Endodermal cell (in vitro differentiated cells): ENCODE data around the gene SDCCAG8. TPM values are rescaled to one million over a fixed set of nuclear protein-coding genes. Genes with fewer than 3 reads are reported as not detected.

Experiments
- DNase-seq: peaks from one replicate; pipeline ENCODE4 v3.0.0-alpha.2; 2017
- H3K27ac ChIP-seq: 2 replicates; pipeline ENCODE4 v1.5.1; 2013; ENCODE audit warnings: mild to moderate bottlenecking, low read depth, low read length, moderate library complexity
- H3K27me3 ChIP-seq: 2 replicates; pipeline ENCODE4 v1.6.1; 2013; ENCODE audit warnings: mild to moderate bottlenecking, low read length, moderate library complexity; ENCODE audit not compliant: insufficient read depth, control insufficient read depth, poor library complexity, severe bottlenecking
- H3K36me3 ChIP-seq: 2 replicates; pipeline ENCODE4 v1.7.0; 2013; ENCODE audit warnings: mild to moderate bottlenecking, low read length, moderate library complexity; ENCODE audit not compliant: control insufficient read depth, insufficient read depth
- H3K4me1 ChIP-seq: one replicate; pipeline ENCODE4 v1.7.0; 2013; ENCODE audit warnings: low read length; ENCODE audit not compliant: control insufficient read depth, insufficient read depth
- H3K4me3 ChIP-seq: 2 replicates; pipeline ENCODE4 v1.5.1; 2013; ENCODE audit warnings: mild to moderate bottlenecking, low read length, moderate library complexity
- H3K9ac ChIP-seq: 2 replicates; pipeline ENCODE4 v1.6.1; 2013; ENCODE audit warnings: mild to moderate bottlenecking, low read length, moderate library complexity; ENCODE audit not compliant: poor library complexity, severe bottlenecking; ENCODE audit errors: extremely low read depth
- H3K9me3 ChIP-seq: 2 replicates; pipeline ENCODE4 v1.6.1; 2013; ENCODE audit warnings: mild to moderate bottlenecking, low read length, moderate library complexity; ENCODE audit not compliant: control insufficient read depth
- H3K27ac Mint-ChIP-seq: 2 replicates; pipeline ENCODE4 v1.8.0; 2020; ENCODE audit warnings: mixed read lengths
- H3K27me3 Mint-ChIP-seq: 2 replicates; pipeline ENCODE4 v1.8.0; 2021; ENCODE audit warnings: mild to moderate bottlenecking, mixed read lengths; ENCODE audit not compliant: insufficient read depth
- H3K36me3 Mint-ChIP-seq: 2 replicates; pipeline ENCODE4 v1.8.0; 2020; ENCODE audit warnings: low read depth, mixed read lengths
- H3K4me1 Mint-ChIP-seq: 2 replicates; pipeline ENCODE4 v1.8.0; 2020; ENCODE audit warnings: mixed read lengths
- H3K4me3 Mint-ChIP-seq: 2 replicates; pipeline ENCODE4 v1.8.0; 2020; ENCODE audit warnings: mild to moderate bottlenecking, moderate library complexity, mixed read lengths
- H3K9me3 Mint-ChIP-seq: 2 replicates; pipeline ENCODE4 v1.8.0; 2020; ENCODE audit warnings: mild to moderate bottlenecking, mixed read lengths
- CTCF ChIP-seq: fragments of 200-600 bp; sonication (generic); conservative IDR thresholded peaks from 2 replicates; pipeline ENCODE4 v1.5.0; 2021; ENCODE audit warnings: antibody characterized with exemption, mild to moderate bottlenecking
- WGBS, 2 experiments: methylation state at CpG; one replicate each; pipeline versions ENCODE4 v1.1.5 to v1.1.7; 2013; ENCODE audit warnings: missing lambda C conversion rate in 2 of 2, mixed read lengths in 1 of 2; ENCODE audit not compliant: insufficient coverage in 1 of 2, insufficient read length in 1 of 2; 5-methylcytosine and 5-hydroxymethylcytosine counted together
- total RNA-seq, 2 donors: library from RNA; stranded (reverse); fragmentation: NEBNext Ultra II Directional in 1 of 2; extraction: Animal tissue kit (Norgen Biotek cat#: 25700) in 1 of 2; gene quantifications; 2 replicates in 1 of 2; 3 replicates in 1 of 2; pipeline ENCODE4 v1.2.1, GENCODE V29; 2021

SDCCAG8 gene
- total RNA-seq, 2 donors from 2014 or later = 19.8 to 27.5 TPM

DNA sequence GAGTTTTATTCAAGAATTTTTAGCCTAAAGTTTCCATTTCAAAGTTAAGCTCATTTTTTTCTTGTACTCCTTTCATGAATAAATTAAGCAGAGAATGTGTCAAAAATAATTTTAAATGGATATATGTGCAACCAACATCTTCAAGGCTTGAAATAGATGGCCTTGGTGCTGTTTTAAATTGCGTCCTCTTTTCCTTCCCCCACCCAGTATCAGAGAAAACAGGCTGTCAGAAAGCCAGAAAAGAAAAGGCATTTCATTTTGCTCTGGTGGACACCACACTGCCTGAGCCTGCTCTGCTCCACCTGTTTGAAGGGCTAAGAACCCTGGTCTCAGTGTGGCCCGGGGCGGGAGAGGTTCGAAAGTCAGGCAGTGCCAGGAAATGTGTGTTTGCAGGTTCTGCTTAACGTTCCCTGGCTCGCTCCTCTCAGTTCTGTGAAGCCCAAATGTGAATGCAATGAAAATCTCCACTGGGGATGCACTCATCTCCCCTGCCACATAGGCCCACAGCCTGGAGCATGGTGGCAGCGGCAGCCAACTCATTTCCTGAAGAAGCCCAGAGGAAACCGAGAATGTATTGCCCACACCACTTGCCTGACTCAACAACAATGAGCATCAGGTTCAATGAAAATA, 134.4 kb downstream of the SDCCAG8 start:
- Mint-ChIP-seq H3K36me3 (no peaks in the 10 kb centered on the region), H3K4me3 (no peak overlapping the region), H3K27me3 (no peaks in the 10 kb centered on the region), H3K27ac (no peak overlapping the region), H3K9me3 (no peaks in the 10 kb centered on the region), H3K4me1 (peaks cover 3% of the 10 kb centered on the region)
- H3K27ac ChIP-seq = no peak overlapping the region
- no peaks in the 10 kb centered on the region for H3K27me3 ChIP-seq
- H3K4me3 ChIP-seq = no peak overlapping the region
- 93 to 96% methylated on average over 8 of the region's 8 CpGs for WGBS, 2 experiments
- no peaks in the 10 kb centered on the region for H3K36me3 ChIP-seq
- no peak for TF ChIP-seq CTCF
- H3K9me3 ChIP-seq = no peaks in the 10 kb centered on the region
- no peak for DNase-seq
- H3K4me1 ChIP-seq = no peaks in the 10 kb centered on the region
- H3K9ac ChIP-seq = no peak overlapping the region

- WGBS, 2 experiments = 91 to 100% methylated on average over 1 of the region's 1 CpG
- H3K4me1 Mint-ChIP-seq = peaks cover 3% of the 10 kb centered on the region
- H3K9me3 ChIP-seq = no peaks in the 10 kb centered on the region
- no peak for DNase-seq
- no peaks in the 10 kb centered on the region for H3K4me1 ChIP-seq
- no peak overlapping the region for H3K27ac ChIP-seq
- H3K27me3 ChIP-seq = no peaks in the 10 kb centered on the region
- H3K9me3 Mint-ChIP-seq = no peaks in the 10 kb centered on the region
- TF ChIP-seq CTCF = no peak
- H3K36me3 ChIP-seq = no peaks in the 10 kb centered on the region
- no peak overlapping the region for H3K4me3 ChIP-seq
- H3K4me3 Mint-ChIP-seq = no peak overlapping the region
- no peaks in the 10 kb centered on the region for H3K27me3 Mint-ChIP-seq
- no peak overlapping the region for H3K9ac ChIP-seq
- H3K36me3 Mint-ChIP-seq = no peaks in the 10 kb centered on the region
- H3K27ac Mint-ChIP-seq = no peak overlapping the region
Measured at GRCh38 chr1:243391355-243391754, 135.5 kb downstream of the SDCCAG8 start.

GRCh38 chr1:243393096-243393495, 137.3 kb downstream of the SDCCAG8 start:
- 91 to 100% methylated on average over 1 to 4 of the region's 4 CpGs for WGBS, 2 experiments
- H3K9me3 Mint-ChIP-seq = no peaks in the 10 kb centered on the region
- Histone ChIP-seq H3K9me3 (no peaks in the 10 kb centered on the region), H3K27ac (no peak overlapping the region), H3K36me3 (no peaks in the 10 kb centered on the region), H3K4me3 (no peak overlapping the region), H3K4me1 (no peaks in the 10 kb centered on the region), H3K9ac (no peak overlapping the region), H3K27me3 (no peaks in the 10 kb centered on the region)
- no peak overlapping the region for H3K27ac Mint-ChIP-seq
- DNase-seq = no peak
- no peaks in the 10 kb centered on the region for H3K36me3 Mint-ChIP-seq
- H3K27me3 Mint-ChIP-seq = no peaks in the 10 kb centered on the region
- no peak overlapping the region for H3K4me3 Mint-ChIP-seq
- no peak for TF ChIP-seq CTCF
- peaks cover 3% of the 10 kb centered on the region for H3K4me1 Mint-ChIP-seq
